B cell (primary cell): ENCODE measurements around the gene CSTF1. TPM values are rescaled to one million over a fixed set of nuclear protein-coding genes. Genes with fewer than 3 reads are reported as not detected.
A peak's percentile ranks its signal among the peaks of the same experiment; 100 is the strongest.

Experiments used
- ATAC-seq: fragments of 200-7000 bp; cut with Tn5 transposase; one replicate; pipeline ENCODE4 v1.10.0; 2021; ENCODE audit warnings: low read depth, mild to moderate bottlenecking, moderate number of reproducible peaks, moderate library complexity
- CTCF ChIA-PET: fragments of 350-600 bp; sonication (Branson Sonifier 250); formaldehyde crosslinking; loops from one replicate; lab custom pipeline; 2021; ENCODE audit warnings: antibody characterized with exemption, inconsistent platforms; lab: Charles Lee
- POLR2A ChIA-PET: fragments of 350-600 bp; sonication (Branson Sonifier 250); formaldehyde crosslinking; loops from one replicate; lab custom pipeline; 2021; ENCODE audit warnings: antibody characterized with exemption; lab: Charles Lee
- DNase-seq: peaks from one replicate; pipeline ENCODE4 v3.0.0; 2013
- H2AFZ ChIP-seq: 2 replicates; pipeline ENCODE4 v1.6.1; 2012; ENCODE audit warnings: mild to moderate bottlenecking, low read depth, low read length; ENCODE audit not compliant: insufficient read depth, poor library complexity, severe bottlenecking
- H3K27ac ChIP-seq, 2 donors: 1 replicate in 1 of 2; 2 replicates in 1 of 2; pipeline ENCODE4 v1.5.1; 2012 to 2013; ENCODE audit warnings: low read length in 2 of 2, mild to moderate bottlenecking in 2 of 2, moderate library complexity in 1 of 2
- H3K27me3 ChIP-seq, 4 experiments: fragments of 200-600 bp in 1 of 4; sonication (generic) in 1 of 4; replicated peaks in 1 of 4; 1 replicate in 2 of 4; 2 replicates in 2 of 4; pipeline versions ENCODE4 v1.6.1 to v1.7.0; 2013 to 2016; ENCODE audit warnings: low read length in 3 of 4, mild to moderate bottlenecking in 2 of 4, mixed read lengths in 1 of 4, moderate library complexity in 1 of 4; ENCODE audit not compliant: insufficient read depth in 4 of 4, control insufficient read depth in 3 of 4; ENCODE audit errors: control extremely low read depth in 1 of 4
- H3K36me3 ChIP-seq, 2 experiments: replicated peaks in 1 of 2; 1 replicate in 1 of 2; 2 replicates in 1 of 2; pipeline versions ENCODE4 v1.6.1 to v1.7.1; 2013; ENCODE audit warnings: low read length in 1 of 2; ENCODE audit not compliant: insufficient read depth in 2 of 2, control insufficient read depth in 1 of 2; ENCODE audit errors: control extremely low read depth in 1 of 2, extremely low read depth in 1 of 2
- H3K4me1 ChIP-seq, 2 donors: fragments of 200-600 bp in 1 of 2; sonication (generic) in 1 of 2; 1 replicate in 1 of 2; 2 replicates in 1 of 2; pipeline versions ENCODE4 v1.5.1 to v1.6.1; 2013 to 2017; ENCODE audit warnings: low read length in 2 of 2; ENCODE audit not compliant: control insufficient read depth in 2 of 2, insufficient read depth in 2 of 2
- H3K4me2 ChIP-seq: replicated peaks from 2 replicates; pipeline ENCODE3; 2012; ENCODE audit warnings: mild to moderate bottlenecking, low read depth, low read length; ENCODE audit not compliant: poor library complexity, severe bottlenecking
- H3K4me3 ChIP-seq, 5 experiments: fragments of 200-600 bp in 1 of 5; sonication (generic) in 1 of 5; 1 replicate in 3 of 5; 2 replicates in 2 of 5; pipeline versions ENCODE4 v1.5.1 to v1.7.0; 2011 to 2016; ENCODE audit warnings: low read length in 4 of 5, mild to moderate bottlenecking in 4 of 5, low read depth in 2 of 5, control low read depth in 1 of 5, moderate library complexity in 1 of 5; ENCODE audit not compliant: insufficient read depth in 1 of 5; ENCODE audit errors: control extremely low read depth in 1 of 5, extremely low read depth in 1 of 5
- H3K79me2 ChIP-seq: fragments of 200-600 bp; sonication (generic); one replicate; pipeline ENCODE4 v1.6.0; 2016; ENCODE audit warnings: low read length; ENCODE audit not compliant: control insufficient read depth, insufficient read depth
- H3K9ac ChIP-seq: fragments of 200-600 bp; sonication (generic); 2 replicates; pipeline ENCODE4 v1.6.1; 2017; ENCODE audit warnings: mild to moderate bottlenecking, low read length, moderate library complexity
- H3K9me3 ChIP-seq, 3 donors: one replicate each; pipeline versions ENCODE4 v1.6.1 to v1.7.1; 2013; ENCODE audit warnings: low read length in 2 of 3; ENCODE audit not compliant: control insufficient read depth in 2 of 3, insufficient read depth in 1 of 3; ENCODE audit errors: control extremely low read depth in 1 of 3
- H4K20me1 ChIP-seq: 2 replicates; pipeline ENCODE4 v1.6.0; 2012; ENCODE audit warnings: mild to moderate bottlenecking, low read length; ENCODE audit not compliant: insufficient read depth, control insufficient read depth, poor library complexity, severe bottlenecking
- H3K27ac Mint-ChIP-seq: one replicate; pipeline ENCODE4 v1.8.0; 2021; ENCODE audit warnings: mixed read lengths
- H3K27me3 Mint-ChIP-seq: one replicate; pipeline ENCODE4 v1.8.0; 2021; ENCODE audit warnings: mixed read lengths
- H3K4me1 Mint-ChIP-seq: one replicate; pipeline ENCODE4 v1.8.0; 2021; ENCODE audit warnings: mixed read lengths
- H3K4me3 Mint-ChIP-seq: one replicate; pipeline ENCODE4 v1.8.0; 2021; ENCODE audit warnings: mixed read lengths
- H3K9me3 Mint-ChIP-seq: one replicate; pipeline ENCODE4 v1.8.0; 2022; ENCODE audit warnings: mixed read lengths; ENCODE audit not compliant: insufficient read depth
- EZH2 ChIP-seq: IDR thresholded peaks from 2 replicates; pipeline ENCODE4 v1.6.1; 2012; ENCODE audit warnings: borderline replicate concordance, low read depth, mild to moderate bottlenecking, moderate library complexity, low read length; ENCODE audit not compliant: insufficient read depth, poor library complexity, severe bottlenecking
- WGBS: methylation state at CpG from one replicate; pipeline ENCODE4 v1.1.5; 2013; ENCODE audit warnings: missing lambda C conversion rate; ENCODE audit not compliant: insufficient coverage; 5-methylcytosine and 5-hydroxymethylcytosine counted together
- intact Hi-C: fragments of 100-400 bp; cut with micrococcal nuclease; formaldehyde crosslinking; loops from one replicate; pipeline ENCODE4 v1.10.0; 2022
- polyA plus RNA-seq: library from polyadenylated mRNA; depleted of rRNA; stranded (reverse); fragments of >200 nt; gene quantifications from 2 replicates; pipeline ENCODE4 v1.2.3, GENCODE V29; 2012
- total RNA-seq, 2 donors: library from RNA; stranded (reverse); fragments of 120-200 nt in 1 of 2; gene quantifications; 1 replicate in 1 of 2; 2 replicates in 1 of 2; pipeline versions ENCODE4 v1.2.3 to v1.2.4, GENCODE V29; 2013 to 2022
- TF ChIP-seq, protein P1 (sequence below): fragments of 200-600 bp; IDR thresholded peaks from one replicate; pipeline ENCODE4 v1.8.0; 2022; ENCODE audit warnings: antibody characterized with exemption, mild to moderate bottlenecking

Gene CSTF1
- total and polyA plus RNA-seq, 2 donors (not counting 1 experiment from before 2014, with no cell fraction given) = 18.3 to 33.8 TPM

DNA sequence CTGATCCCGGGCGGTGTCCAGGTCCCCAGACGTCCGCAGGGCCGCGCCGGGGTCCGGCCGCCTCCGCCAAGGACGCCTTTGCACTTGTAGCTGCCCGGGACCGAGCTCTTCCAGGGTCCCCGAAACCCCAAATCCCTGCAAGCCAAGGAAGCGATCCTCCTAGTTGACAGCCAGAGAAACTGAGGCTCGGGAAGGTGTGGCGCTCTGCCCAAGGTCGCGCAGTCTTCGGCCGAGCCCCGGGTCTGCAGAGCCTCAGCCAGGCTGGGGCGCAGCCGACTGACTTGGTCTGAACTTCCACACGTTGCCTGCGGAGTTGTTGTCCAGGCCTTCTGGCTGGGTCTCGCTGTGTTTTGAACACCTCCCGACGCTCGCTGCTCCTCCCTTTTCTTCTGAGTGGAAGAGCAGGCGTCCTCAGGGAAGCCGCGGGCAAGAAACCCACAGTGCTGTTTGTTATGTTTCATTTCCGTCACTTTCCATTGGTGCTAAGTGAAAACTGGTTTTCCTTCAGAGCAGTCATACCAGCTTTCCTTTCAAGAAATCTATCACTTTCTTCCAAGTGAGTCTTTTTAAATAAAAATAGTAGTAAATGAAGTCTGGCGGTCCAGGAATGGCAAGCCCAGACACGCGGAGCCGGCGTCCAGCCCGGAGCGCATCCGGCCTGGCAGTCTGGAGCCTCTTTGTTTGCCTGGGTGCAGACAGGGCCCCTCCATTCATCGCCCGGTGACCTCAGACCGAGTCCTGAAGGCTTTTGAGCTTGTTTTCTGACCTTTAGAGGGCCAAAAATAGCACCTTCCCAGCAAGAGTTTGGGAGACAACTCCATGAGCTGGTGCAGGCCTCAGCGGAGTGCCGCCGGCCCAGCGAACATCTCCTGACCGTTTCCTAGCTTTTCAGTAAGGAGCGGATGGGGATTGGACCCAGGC is 33.0 kb upstream of the CSTF1 start:
- no peaks in the 10 kb centered on the region for H3K9me3 ChIP-seq
- ChIA-PET POLR2A (interaction anchor here (1.1 kb wide), 1 partner anchor 33 kb away, joined by 3 read pairs; the partner anchor contains the start of genes AURKA and CSTF1), CTCF (interaction anchor here (0.8 to 0.9 kb wide), 2 partner anchors 32 to 191 kb away, joined by 3 to 5 read pairs; partner anchors contain the start of genes AURKA and CSTF1)
- Mint-ChIP-seq H3K4me3 (peak overlapping the region; percentile 89), H3K4me1 (peaks cover 14% of the 10 kb centered on the region), H3K27me3 (no peaks in the 10 kb centered on the region), H3K9me3 (no peaks in the 10 kb centered on the region), H3K27ac (peak overlapping the region; percentile 37)
- H4K20me1 ChIP-seq = no peaks in the 10 kb centered on the region
- ATAC-seq (no peak), DNase-seq (no peak)
- peak overlapping the region; percentile 80 for H3K9ac ChIP-seq
- peak overlapping the region; percentile 98 for H3K4me2 ChIP-seq
- WGBS = 33% methylated on average over 50 of the region's 51 CpGs
- peak overlapping the region; percentile 44 to 91 (median 62) for H3K4me3 ChIP-seq
- intact Hi-C loops = no loop called here
- H3K4me1 ChIP-seq = peaks cover 0 to 15% of the 10 kb centered on the region in 2 donors
- no peaks in the 10 kb centered on the region for H3K79me2 ChIP-seq
- H3K27ac ChIP-seq = no peak overlapping the region
- no peaks in the 10 kb centered on the region for H3K36me3 ChIP-seq
- TF ChIP-seq, protein P1, sequence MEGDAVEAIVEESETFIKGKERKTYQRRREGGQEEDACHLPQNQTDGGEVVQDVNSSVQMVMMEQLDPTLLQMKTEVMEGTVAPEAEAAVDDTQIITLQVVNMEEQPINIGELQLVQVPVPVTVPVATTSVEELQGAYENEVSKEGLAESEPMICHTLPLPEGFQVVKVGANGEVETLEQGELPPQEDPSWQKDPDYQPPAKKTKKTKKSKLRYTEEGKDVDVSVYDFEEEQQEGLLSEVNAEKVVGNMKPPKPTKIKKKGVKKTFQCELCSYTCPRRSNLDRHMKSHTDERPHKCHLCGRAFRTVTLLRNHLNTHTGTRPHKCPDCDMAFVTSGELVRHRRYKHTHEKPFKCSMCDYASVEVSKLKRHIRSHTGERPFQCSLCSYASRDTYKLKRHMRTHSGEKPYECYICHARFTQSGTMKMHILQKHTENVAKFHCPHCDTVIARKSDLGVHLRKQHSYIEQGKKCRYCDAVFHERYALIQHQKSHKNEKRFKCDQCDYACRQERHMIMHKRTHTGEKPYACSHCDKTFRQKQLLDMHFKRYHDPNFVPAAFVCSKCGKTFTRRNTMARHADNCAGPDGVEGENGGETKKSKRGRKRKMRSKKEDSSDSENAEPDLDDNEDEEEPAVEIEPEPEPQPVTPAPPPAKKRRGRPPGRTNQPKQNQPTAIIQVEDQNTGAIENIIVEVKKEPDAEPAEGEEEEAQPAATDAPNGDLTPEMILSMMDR = no peak
- no peak for TF ChIP-seq EZH2
- H3K27me3 ChIP-seq = no peaks in the 10 kb centered on the region
- peak overlapping the region; percentile 95 for H2AFZ ChIP-seq
